GM04503 (cell line): Measurements from ENCODE around the gene RGS6.

Experiments
- DNase-seq: peaks from one replicate; pipeline ENCODE4 v3.0.0-alpha.2; 2012; ENCODE audit warnings: low read depth

Gene RGS6

GRCh38 chr14:72402377-72402772 is 470.1 kb downstream of the RGS6 start:
- DNase-seq = no peak

GRCh38 chr14:72404106-72404774 is 472.0 kb downstream of the RGS6 start:
- no peak for DNase-seq

- DNase-seq = no peak
Observed at GRCh38 chr14:72404998-72405397, 472.8 kb downstream of the RGS6 start.

GRCh38 chr14:72408020-72408419 is 475.8 kb downstream of the RGS6 start:
- no peak for DNase-seq

- no peak for DNase-seq
Observed at GRCh38 chr14:72409047-72409446, 476.8 kb downstream of the RGS6 start.

- no peak for DNase-seq
Observed at GRCh38 chr14:72416081-72416849, 484.0 kb downstream of the RGS6 start.

GRCh38 chr14:72416892-72417291 is 484.7 kb downstream of the RGS6 start:
- DNase-seq = no peak

GRCh38 chr14:72418806-72419205 is 486.6 kb downstream of the RGS6 start:
- no peak for DNase-seq

GRCh38 chr14:72419226-72419775 is 487.1 kb downstream of the RGS6 start:
- DNase-seq = no peak

GRCh38 chr14:72420749-72421474 is 488.7 kb downstream of the RGS6 start:
- no peak for DNase-seq

GRCh38 chr14:72423957-72424356 is 491.7 kb downstream of the RGS6 start:
- no peak for DNase-seq

- DNase-seq = no peak
Observed at GRCh38 chr14:72430457-72430856, 498.2 kb downstream of the RGS6 start.

- DNase-seq = no peak
Observed at GRCh38 chr14:72432748-72433147, 500.5 kb downstream of the RGS6 start.

GRCh38 chr14:72433511-72433910 is 501.3 kb downstream of the RGS6 start:
- no peak for DNase-seq

- DNase-seq = no peak
Observed at GRCh38 chr14:72434856-72435255, 502.6 kb downstream of the RGS6 start.

- DNase-seq = no peak
Observed at GRCh38 chr14:72439707-72440106, 507.5 kb downstream of the RGS6 start.

GRCh38 chr14:72443256-72443655 is 511.0 kb downstream of the RGS6 start:
- DNase-seq = no peak

GRCh38 chr14:72443991-72444441 is 511.8 kb downstream of the RGS6 start:
- DNase-seq = no peak

GRCh38 chr14:72444701-72445100 is 512.5 kb downstream of the RGS6 start:
- DNase-seq = no peak

- no peak for DNase-seq
Observed at GRCh38 chr14:72448212-72448611, 516.0 kb downstream of the RGS6 start.

- no peak for DNase-seq
Observed at GRCh38 chr14:72450473-72451044, 518.3 kb downstream of the RGS6 start.
